Amniotic epithelial cell (primary cell): ENCODE results near the gene CELSR2.

Source experiments
- DNase-seq: peaks from one replicate; pipeline ENCODE4 v3.0.0-alpha.2; 2010; ENCODE audit warnings: low read depth

Gene CELSR2

DNA sequence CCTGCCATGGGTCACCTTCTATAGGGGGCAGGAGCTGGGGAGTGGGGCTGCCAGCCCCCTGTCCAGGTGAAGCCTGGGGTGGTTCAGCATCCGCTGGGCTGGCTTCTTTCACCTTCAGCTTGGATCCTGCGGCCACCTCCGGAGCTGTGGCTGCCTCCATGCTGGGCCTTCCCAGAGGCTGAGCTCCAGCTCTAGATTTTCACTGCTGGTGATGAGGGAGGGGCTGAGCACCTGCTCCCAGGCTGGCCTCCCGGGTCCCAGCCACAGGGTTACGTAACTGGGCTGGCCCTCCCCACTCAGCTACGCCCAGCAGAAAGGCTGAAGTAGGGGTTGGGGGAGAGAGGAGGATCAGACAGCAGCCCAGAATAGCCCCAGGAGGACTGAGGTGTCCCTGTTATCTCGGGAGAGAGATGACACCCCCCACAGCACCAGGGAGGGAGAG lies 57.5 kb downstream of the CELSR2 start, which contains the start of gene MYBPHL:
Gene MYBPHL (minus strand): TSS at position 180 of the 442 bp plus-strand sequence. CDS start 20 bp downstream, at position 160.
- DNase-seq = no peak

DNA sequence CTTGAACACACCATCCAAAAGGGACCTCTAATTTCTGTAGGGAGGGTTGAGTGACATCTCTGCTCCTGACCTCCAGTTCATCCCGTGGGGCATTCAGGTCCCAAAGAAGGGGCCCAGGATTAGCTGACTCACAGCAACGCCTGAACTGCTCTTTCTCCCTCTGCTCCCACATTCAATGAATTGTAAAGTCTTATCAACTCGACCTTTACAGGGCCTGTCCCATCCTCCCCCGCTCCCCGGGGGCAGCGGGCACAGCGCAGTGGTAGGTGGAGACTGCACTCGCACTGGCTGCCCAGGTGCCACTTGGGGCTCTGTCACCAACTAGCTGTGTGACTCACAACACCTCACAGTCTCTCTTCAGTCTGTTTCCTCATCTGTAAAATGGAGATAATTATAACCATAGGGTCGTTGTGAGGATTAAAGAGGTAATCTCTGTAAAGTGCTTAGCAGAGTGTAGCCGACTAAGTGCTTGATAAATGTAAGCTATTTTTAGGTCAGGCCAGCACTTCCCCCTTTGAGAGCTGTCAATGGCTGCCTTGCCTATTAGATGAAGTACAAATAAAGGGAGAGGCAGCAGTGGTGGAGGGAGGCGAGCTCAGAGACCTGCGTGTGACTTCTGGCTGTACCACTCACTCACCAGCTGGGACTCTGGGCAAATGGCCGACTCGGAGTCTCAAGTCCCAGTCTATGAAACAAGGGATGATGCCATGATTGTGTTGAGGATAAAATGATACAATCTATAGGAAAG lies 58.1 kb downstream of the CELSR2 start:
- DNase-seq = no peak

DNA sequence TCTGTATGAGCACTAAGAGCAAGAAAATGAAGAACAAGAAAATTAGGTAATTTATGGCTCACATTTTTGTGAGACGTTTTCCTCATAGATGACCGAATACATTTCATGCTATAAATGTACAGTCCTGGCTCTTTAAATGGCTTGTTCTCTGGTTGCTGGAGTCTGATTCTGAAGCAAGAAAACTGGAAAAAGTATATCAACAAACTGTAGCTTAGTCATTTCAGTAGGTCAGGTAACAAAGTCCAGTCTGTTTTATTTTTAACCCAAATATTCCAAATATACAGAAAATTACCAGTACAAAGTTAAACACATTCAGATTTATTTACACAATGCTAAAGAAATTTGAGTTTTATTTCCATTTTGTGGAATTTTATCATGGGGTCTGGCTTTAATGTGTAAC lies 60.0 kb downstream of the CELSR2 start:
- no peak for DNase-seq

DNA sequence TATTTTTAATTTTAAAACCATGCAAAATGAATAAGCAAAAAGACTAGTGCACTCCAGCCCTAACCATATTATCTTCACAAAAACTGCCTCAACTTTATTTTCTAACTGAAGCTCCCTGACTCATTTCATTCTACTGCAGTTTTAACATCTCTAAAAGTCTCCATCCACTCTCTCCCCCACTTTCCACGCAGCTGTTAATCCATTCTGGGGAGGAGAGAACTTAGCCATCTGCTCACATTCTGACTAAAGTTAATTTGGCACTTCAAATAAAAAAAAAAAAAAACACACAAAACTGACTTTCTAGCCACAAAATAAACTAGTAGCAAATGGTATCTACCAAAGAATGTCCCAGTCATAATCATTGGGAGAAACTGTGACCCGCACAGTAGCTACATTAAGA lies 62.9 kb downstream of the CELSR2 start:
- no peak for DNase-seq

DNA sequence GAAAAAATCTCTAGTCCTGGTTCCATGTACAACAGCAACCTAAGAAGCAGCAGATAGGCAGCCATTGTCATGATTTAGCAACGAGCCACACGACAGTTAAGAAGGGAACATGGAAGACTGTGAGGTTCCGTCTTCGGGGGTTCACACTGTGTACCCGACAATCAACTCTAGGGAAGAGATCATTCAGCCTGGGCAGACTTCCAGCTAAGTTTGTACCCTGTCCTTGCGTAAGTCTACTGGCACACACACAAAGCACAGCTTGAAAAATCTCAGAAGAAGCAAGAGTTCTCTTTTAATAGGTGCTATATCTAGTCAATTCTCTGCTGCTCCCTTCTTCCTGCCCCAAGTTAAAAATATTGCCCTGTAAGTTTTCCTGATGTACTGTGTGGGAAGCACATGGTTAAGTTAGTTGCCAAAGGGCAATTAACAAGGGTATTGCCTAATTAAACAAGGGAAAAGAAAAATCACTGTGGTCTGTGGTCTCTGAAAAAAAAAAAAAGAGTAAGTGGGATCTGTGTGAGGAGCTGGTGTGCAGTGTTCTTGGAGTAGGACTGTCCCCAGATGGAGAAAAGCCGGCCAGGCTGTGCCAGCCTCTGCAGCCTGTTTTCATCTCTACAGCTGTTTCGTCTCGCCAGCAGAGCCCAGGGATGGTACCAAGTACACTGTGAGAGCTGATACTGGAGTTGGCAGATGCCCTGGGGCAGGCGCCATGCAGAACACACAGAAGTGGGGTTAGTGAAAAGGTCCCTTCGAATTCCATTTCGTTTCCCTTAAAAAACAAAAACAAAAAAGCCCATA lies 63.8 kb downstream of the CELSR2 start:
- DNase-seq = peak; percentile 38

DNA sequence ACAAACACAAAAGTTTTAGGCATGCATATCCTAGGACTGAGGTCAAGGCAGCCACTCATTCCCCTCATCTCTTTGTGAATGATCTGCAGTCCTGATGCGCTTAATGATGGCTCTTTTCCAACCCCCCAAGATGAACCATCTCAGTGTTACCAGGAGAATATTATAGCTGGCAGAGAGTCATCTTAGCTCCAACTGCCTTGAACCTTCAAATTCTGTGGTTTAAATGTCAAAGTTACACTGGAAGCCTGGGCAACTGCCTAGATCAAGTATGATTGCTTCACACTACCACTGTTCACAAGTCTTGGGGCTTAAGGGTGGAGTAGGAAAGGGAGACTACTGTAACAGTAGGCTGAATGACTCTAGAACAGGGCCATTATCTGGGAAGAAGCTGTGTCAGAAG lies 65.5 kb downstream of the CELSR2 start:
- DNase-seq = peak; percentile 39

DNA sequence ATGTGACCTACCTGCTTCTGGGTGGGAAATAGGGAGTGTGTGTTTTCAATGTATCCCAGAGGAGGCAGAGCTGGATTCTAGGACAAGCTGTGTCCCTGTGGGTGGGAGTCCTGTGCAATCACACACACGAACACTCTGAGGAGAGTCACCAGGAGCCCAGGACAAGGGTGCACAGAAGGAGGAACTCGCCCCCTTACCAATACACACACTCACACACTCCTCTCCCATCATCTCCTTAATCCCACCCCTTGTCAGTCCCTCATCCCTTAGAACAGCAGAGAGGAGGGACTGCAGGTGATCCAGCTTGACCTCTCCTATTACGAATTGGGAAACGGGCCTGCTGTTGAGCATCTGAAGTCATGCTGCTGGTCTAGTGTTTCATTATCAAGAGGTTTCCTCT lies 65.9 kb downstream of the CELSR2 start:
- DNase-seq = no peak

DNA sequence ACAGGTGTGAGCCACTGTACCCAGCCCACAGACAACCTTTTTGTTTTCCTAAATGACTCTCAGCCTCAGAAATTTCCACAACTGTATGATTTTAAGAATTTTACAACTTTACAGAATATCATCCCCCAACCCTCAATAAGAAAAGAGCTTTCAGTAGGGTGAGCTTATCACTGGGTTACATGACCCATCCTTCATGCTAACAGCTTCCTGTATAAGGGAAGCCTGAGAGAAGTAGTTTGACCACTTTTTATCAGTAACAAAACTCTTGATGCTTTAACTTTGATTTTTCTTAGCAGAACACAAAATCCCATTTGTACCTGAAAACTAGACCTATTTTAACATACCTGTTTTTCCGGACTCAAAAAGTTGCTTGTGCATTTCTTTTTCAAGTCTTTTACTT lies 67.2 kb downstream of the CELSR2 start:
- no peak for DNase-seq

DNA sequence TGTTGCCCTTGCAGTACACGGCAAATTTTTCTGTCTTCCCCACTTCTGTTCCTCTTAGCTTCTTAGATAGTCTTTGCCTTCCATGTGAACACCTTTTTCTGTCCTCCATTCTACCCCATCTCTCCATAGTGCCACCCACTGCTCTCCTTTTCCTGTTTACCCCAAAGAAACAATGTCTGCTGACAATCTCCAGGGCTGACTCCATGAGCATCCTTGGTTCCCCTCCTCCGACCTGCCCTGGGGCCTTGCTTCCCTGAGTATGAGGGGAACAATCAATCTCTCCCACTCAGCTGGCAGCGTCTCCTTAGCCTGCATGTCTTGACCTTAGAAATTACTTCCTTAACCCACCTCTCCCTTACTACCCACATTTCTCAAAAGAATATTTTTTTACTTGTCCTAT lies 69.8 kb downstream of the CELSR2 start:
- DNase-seq = no peak

DNA sequence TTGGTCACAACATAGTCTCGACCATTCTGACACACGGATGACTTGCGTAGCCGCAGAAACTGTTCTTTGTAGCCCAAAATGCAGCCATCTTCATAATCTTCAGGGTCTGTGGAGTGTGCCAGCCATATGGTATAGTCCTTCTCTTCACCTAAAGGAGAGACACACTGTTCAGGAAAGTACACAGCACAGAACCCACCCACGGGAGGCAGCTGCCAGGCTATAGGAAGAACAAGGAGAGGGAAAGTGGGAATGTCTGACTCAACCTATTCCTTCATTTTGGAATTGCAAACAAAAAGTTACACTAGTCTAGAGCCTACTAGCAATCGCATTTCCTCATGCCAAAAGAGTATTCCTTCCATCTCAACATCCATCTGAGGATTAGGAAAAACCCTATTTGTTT lies 73.6 kb downstream of the CELSR2 start:
- no peak for DNase-seq
